NCI-H2107 treated with DMSO at 0.1 percent for 48 hours (cell line): Measurements from ENCODE around the gene RBMY1J.
"Not testable (repeated sequence)": the region's sequence is repeated elsewhere in the genome, so short reads cannot be mapped to it uniquely, and the experiment has no call there.

Source experiments
- DNase-seq: peaks from one replicate; lab custom pipeline; 2025; ENCODE audit not compliant: unreplicated experiment; lab: John Stamatoyannopoulos, UW

RBMY1J gene

GRCh38 chrY:22403110-22403509, at the start of gene RBMY1J:
TSS of gene RBMY1J (plus strand) at chrY:22403410. CDS start at chrY:22405448, 2,038 bp downstream.
- DNase-seq, result not testable (repeated sequence)

DNA sequence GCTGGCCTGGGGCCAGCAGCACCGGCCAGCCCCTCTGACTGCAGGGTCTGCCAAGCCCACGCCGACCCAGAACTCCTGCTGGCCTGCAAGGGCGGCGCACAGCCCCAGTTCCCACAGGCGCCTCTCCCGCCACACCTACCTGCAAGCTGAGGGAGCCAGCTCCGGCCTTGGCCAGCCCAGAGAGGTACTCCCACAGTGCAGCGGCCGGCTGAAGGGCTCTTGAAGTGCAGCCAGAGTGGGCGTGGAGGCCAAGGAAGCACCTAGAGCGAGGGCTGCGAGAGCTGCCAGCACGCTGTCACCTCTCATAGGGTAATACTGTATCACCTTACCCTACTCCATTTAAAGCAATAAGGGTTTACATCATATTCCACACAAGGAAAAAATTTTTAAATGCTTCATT, 35.8 kb upstream of the RBMY1J start:
- peak; percentile 2 for DNase-seq

GRCh38 chrY:22370623-22371022, 32.6 kb upstream of the RBMY1J start:
- peak; percentile 19 for DNase-seq

- peak; percentile 33 for DNase-seq
Observed at GRCh38 chrY:22373494-22373893, 29.7 kb upstream of the RBMY1J start.

DNA sequence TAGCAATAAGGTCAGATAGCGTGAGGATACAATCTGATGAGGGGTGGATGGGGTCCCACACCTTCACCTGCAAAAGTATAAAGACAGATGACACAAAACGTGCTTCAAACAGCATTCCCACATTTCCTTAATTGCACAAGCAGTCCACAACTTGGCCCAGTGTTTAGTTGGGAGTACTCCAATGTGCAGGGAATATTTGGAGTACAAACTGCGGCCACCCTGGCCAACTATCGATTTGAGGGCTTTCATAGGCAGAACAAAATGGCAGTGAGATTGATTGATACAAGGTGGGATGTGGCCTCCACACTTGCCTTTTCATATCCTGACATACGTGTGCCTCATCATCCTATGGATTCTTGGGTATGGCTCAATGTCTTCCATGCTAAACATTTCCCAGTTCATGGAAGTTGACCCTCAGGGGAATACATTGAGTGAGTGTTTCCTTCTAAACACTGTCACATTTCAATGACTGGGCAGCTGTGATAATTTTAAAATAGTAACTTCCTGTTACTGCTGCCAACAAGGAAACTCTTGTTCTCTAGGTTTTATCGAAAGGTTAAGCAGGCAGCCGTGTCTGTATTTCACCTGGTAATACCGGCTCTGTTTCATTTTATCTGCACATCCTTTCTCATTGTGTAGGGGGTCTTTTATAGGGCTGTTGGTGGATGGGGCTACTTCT, 41.6 kb downstream of the RBMY1J start:
- not testable (repeated sequence) for DNase-seq

DNA sequence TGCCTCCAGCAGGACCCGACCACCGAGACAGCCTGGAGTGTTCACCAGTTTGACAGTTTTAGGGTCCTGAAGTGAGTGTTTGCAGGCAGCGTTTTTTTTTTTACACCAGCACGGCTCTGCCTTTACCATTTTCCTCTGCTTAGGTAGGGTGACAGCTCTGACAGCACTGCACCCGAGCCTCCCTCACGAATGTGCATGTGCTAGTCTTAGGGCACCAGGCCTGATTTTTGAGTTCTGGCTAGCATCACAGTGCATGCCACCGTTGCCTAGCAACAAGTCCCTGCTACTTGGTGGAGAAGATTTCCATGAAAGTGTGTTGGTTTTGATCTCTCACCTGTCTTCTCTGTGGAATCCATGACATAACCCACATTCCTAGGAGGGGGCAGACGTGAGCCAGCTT, 52.3 kb downstream of the RBMY1J start:
- DNase-seq, result not testable (repeated sequence)

- not testable (repeated sequence) for DNase-seq
Observed at GRCh38 chrY:22461962-22462361, 58.8 kb downstream of the RBMY1J start.
